GM12873 (cell line): ENCODE measurements around the gene ATP1B1.

Experiments used
- CTCF ChIP-seq: IDR thresholded peaks from 2 replicates; pipeline ENCODE4 v1.5.1; 2012; ENCODE audit warnings: low read depth, mild to moderate bottlenecking, moderate library complexity, low read length, control low read depth; ENCODE audit not compliant: insufficient read depth; ENCODE audit errors: missing control alignments

ATP1B1 gene

GRCh38 chr1:169160845-169161495 is 54.5 kb downstream of the ATP1B1 start:
- no peak for TF ChIP-seq CTCF

- TF ChIP-seq CTCF = peak; percentile 20
Observed at GRCh38 chr1:169161496-169162194, 55.2 kb downstream of the ATP1B1 start.

- no peak for TF ChIP-seq CTCF
Observed at GRCh38 chr1:169163059-169163458, 56.6 kb downstream of the ATP1B1 start.

- no peak for TF ChIP-seq CTCF
Observed at GRCh38 chr1:169175461-169175860, 69.0 kb downstream of the ATP1B1 start.

GRCh38 chr1:169180174-169180573 is 73.7 kb downstream of the ATP1B1 start:
- TF ChIP-seq CTCF = no peak
